HG02840 (cell line): ENCODE results near the gene KRTAP10-4.
"Not testable (repeated sequence)": the region's sequence is repeated elsewhere in the genome, so short reads cannot be mapped to it uniquely, and the experiment has no call there.

Source experiments
- ATAC-seq: cut with Tn5 transposase; IDR thresholded peaks from one replicate; pipeline ENCODE4 v1.9.1; 2021; ENCODE audit warnings: mild to moderate bottlenecking, moderate library complexity, moderate number of reproducible peaks; ENCODE audit not compliant: unreplicated experiment, low FRiP score

KRTAP10-4 gene

GRCh38 chr21:44593598-44594405 lies 20.3 kb downstream of the KRTAP10-4 start:
- no peak for ATAC-seq

GRCh38 chr21:44594406-44594916 lies 20.9 kb downstream of the KRTAP10-4 start:
- ATAC-seq, result no peak

GRCh38 chr21:44595524-44595923 lies 22.0 kb downstream of the KRTAP10-4 start:
- no peak for ATAC-seq

GRCh38 chr21:44596068-44596725 lies 22.7 kb downstream of the KRTAP10-4 start:
- no peak for ATAC-seq

- ATAC-seq, result no peak
These were observed 24.5 kb downstream of the KRTAP10-4 start for GRCh38 chr21:44598061-44598460.

- no peak for ATAC-seq
These were observed 25.9 kb downstream of the KRTAP10-4 start for GRCh38 chr21:44599264-44600029.

- not testable (repeated sequence) for ATAC-seq
These were observed 26.8 kb downstream of the KRTAP10-4 start, which contains the start of gene KRTAP10-7 for GRCh38 chr21:44600118-44600978. KRTAP10-7 (plus strand) TSS chr21:44600597; CDS start chr21:44600622, 25 bp downstream.

- not testable (repeated sequence) for ATAC-seq
These were observed 27.6 kb downstream of the KRTAP10-4 start for GRCh38 chr21:44601091-44601490.

- no peak for ATAC-seq
These were observed 28.3 kb downstream of the KRTAP10-4 start for GRCh38 chr21:44601596-44602462.

- no peak for ATAC-seq
These were observed 28.9 kb downstream of the KRTAP10-4 start for GRCh38 chr21:44602463-44602850.

GRCh38 chr21:44603109-44603875 lies 29.8 kb downstream of the KRTAP10-4 start:
- no peak for ATAC-seq

- ATAC-seq, result no peak
These were observed 30.4 kb downstream of the KRTAP10-4 start for GRCh38 chr21:44603911-44604310.

GRCh38 chr21:44606495-44606894 lies 33.0 kb downstream of the KRTAP10-4 start:
- ATAC-seq, result no peak

GRCh38 chr21:44609193-44609592 lies 35.7 kb downstream of the KRTAP10-4 start:
- ATAC-seq, result no peak

GRCh38 chr21:44610157-44610843 lies 36.8 kb downstream of the KRTAP10-4 start:
- not testable (repeated sequence) for ATAC-seq

GRCh38 chr21:44611551-44611950 lies 38.0 kb downstream of the KRTAP10-4 start:
- no peak for ATAC-seq

- ATAC-seq, result no peak
These were observed 38.5 kb downstream of the KRTAP10-4 start, which contains the start of gene KRTAP10-8 for GRCh38 chr21:44612029-44612486. KRTAP10-8 (plus strand) TSS chr21:44612079; CDS start chr21:44612101, 22 bp downstream.
